Measurements from ENCODE around the gene CNPY2.

GRCh38 chr12:56338308-56339157, 22.7 kb upstream of the CNPY2 start, which contains the start of gene IL23A:
- no peak for TF ChIP-seq KDM5A (IDR thresholded peaks at IDR 0.05)
- TF ChIP-seq POLR2A (IDR thresholded peaks at IDR 0.05; ENCODE audit: low read length): no peak
- TF ChIP-seq, protein P1, sequence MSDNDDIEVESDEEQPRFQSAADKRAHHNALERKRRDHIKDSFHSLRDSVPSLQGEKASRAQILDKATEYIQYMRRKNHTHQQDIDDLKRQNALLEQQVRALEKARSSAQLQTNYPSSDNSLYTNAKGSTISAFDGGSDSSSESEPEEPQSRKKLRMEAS (IDR thresholded peaks at IDR 0.05): no peak

Data from A549 (cell line).